ENCODE results near the gene EMILIN3. TPM values are rescaled to one million over a fixed set of nuclear protein-coding genes. Genes with fewer than 3 reads are reported as not detected.

The EMILIN3 gene
- total and polyA plus RNA-seq, 2 of the 8 experiments (the other 6 are each of a cell fraction or from before 2014, with no cell fraction given): 3.8 to 5.2 TPM

DNA sequence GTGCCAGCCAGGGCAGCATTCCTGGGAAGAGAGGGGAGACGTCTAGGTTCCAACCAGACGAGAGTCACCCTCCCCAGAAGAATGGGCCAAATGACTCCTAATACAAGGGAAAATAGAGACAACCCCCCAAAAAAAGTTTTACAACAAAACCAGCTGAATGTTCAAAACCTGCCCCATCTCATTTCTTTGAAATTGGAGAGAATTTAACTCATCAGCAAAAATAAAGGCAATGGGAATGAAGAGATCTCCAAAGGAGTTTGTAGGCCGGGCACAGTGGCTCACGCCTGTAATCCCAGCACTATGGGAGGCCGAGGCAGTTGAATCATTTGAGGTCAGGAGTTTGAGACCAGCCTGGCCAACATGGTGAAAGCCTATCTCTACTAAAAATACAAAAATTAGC, 9.7 kb upstream of the EMILIN3 start (continued):
- TF ChIP-seq JUND (IDR thresholded peaks at IDR 0.05; ENCODE audit: low read length) (no peak), FOSL1 (IDR thresholded peaks at IDR 0.05; ENCODE audit: insufficient read depth, low read depth, low read length) (no peak)

Data from H1 (cell line).